HAP-1 (cell line): Measurements from ENCODE around the gene PRUNE2.

Experiments
- DNase-seq, 2 experiments: peaks; one replicate each; pipeline ENCODE4 v3.0.0-alpha.2; 2016 to 2020; ENCODE audit warnings: low spot score in 2 of 2
- H3K27me3 ChIP-seq: fragments of 250-450 bp; sonication (Bioruptor Pico); 2 replicates; pipeline ENCODE4 v1.5.1; 2020; ENCODE audit warnings: low read depth, mild to moderate bottlenecking, moderate library complexity
- H3K36me3 ChIP-seq: fragments of 250-450 bp; sonication (Bioruptor Pico); replicated peaks from 2 replicates; pipeline ENCODE4 v1.5.1; 2020; ENCODE audit warnings: mild to moderate bottlenecking
- H3K4me1 ChIP-seq: fragments of 250-450 bp; sonication (Bioruptor Pico); 2 replicates; pipeline ENCODE4 v1.5.1; 2020; ENCODE audit warnings: mild to moderate bottlenecking
- H3K4me3 ChIP-seq: fragments of 250-450 bp; sonication (Bioruptor Pico); 2 replicates; pipeline ENCODE4 v1.5.1; 2020; ENCODE audit warnings: mild to moderate bottlenecking, moderate library complexity
- H3K9me3 ChIP-seq: fragments of 250-450 bp; sonication (Bioruptor Pico); 2 replicates; pipeline ENCODE4 v1.5.1; 2020; ENCODE audit warnings: mild to moderate bottlenecking, moderate library complexity
- in situ Hi-C: fragments of 300-500 bp; cut with MboI; formaldehyde crosslinking; loops from 3 replicates; pipeline ENCODE4 v1.14.3; 2020; ENCODE audit warnings: low sequenced_read_pairs, inconsistent platforms, mixed read lengths

Gene PRUNE2

GRCh38 chr9:76820431-76820830 is 85.5 kb downstream of the PRUNE2 start:
- Histone ChIP-seq H3K4me1 (no peaks in the 10 kb centered on the region), H3K4me3 (no peak overlapping the region), H3K9me3 (no peaks in the 10 kb centered on the region), H3K36me3 (no peaks in the 10 kb centered on the region), H3K27me3 (peaks cover 5% of the 10 kb centered on the region)
- in situ Hi-C loops: loop anchor here (25.0 kb wide), 1 partner anchor 342 kb away; no protein-coding TSS in a partner anchor
- no peak for DNase-seq

GRCh38 chr9:76818271-76818670 is 87.6 kb downstream of the PRUNE2 start:
- H3K9me3 ChIP-seq: no peaks in the 10 kb centered on the region
- H3K36me3 ChIP-seq: no peaks in the 10 kb centered on the region
- peaks cover 13% of the 10 kb centered on the region for H3K27me3 ChIP-seq
- peak in 1 of 2 experiments; percentile 14 for DNase-seq
- no peaks in the 10 kb centered on the region for H3K4me1 ChIP-seq
- H3K4me3 ChIP-seq: no peak overlapping the region
- in situ Hi-C loops: loop anchor here (25.0 kb wide), 1 partner anchor 344 kb away; no protein-coding TSS in a partner anchor

- no peaks in the 10 kb centered on the region for H3K36me3 ChIP-seq
- no peaks in the 10 kb centered on the region for H3K4me1 ChIP-seq
- no peak for DNase-seq
- H3K9me3 ChIP-seq: no peaks in the 10 kb centered on the region
- no peak overlapping the region for H3K4me3 ChIP-seq
- H3K27me3 ChIP-seq: peaks cover 16% of the 10 kb centered on the region
- in situ Hi-C loops: loop anchor here (25.0 kb wide), 1 partner anchor 345 kb away; no protein-coding TSS in a partner anchor
These were observed 88.4 kb downstream of the PRUNE2 start for GRCh38 chr9:76817489-76817888.

GRCh38 chr9:76812591-76812990 is 93.3 kb downstream of the PRUNE2 start:
- in situ Hi-C loops: loop anchor here (25.0 kb wide), 1 partner anchor 350 kb away; no protein-coding TSS in a partner anchor

GRCh38 chr9:76810377-76810957 is 95.4 kb downstream of the PRUNE2 start:
- peak; percentile 48 to 60 for DNase-seq
- no peaks in the 10 kb centered on the region for H3K4me1 ChIP-seq
- no peaks in the 10 kb centered on the region for H3K9me3 ChIP-seq
- H3K27me3 ChIP-seq: peaks cover 16% of the 10 kb centered on the region
- in situ Hi-C loops: loop anchor here (25.0 kb wide), 1 partner anchor 352 kb away; no protein-coding TSS in a partner anchor
- no peaks in the 10 kb centered on the region for H3K36me3 ChIP-seq
- H3K4me3 ChIP-seq: no peak overlapping the region

More at GRCh38 chr9:76812591-76812990, 93.3 kb downstream of the PRUNE2 start:
- Histone ChIP-seq H3K4me3 (no peak overlapping the region), H3K27me3 (peaks cover 20% of the 10 kb centered on the region), H3K4me1 (no peaks in the 10 kb centered on the region), H3K9me3 (no peaks in the 10 kb centered on the region), H3K36me3 (no peaks in the 10 kb centered on the region)
- DNase-seq: no peak

GRCh38 chr9:76808636-76809035 is 97.3 kb downstream of the PRUNE2 start:
- no peak for DNase-seq
- in situ Hi-C loops: loop anchor here (25.0 kb wide), 1 partner anchor 354 kb away; no protein-coding TSS in a partner anchor
- no peak overlapping the region for H3K4me3 ChIP-seq

GRCh38 chr9:76803762-76804161 is 102.2 kb downstream of the PRUNE2 start:
- no peak for DNase-seq
- Histone ChIP-seq H3K4me1 (no peaks in the 10 kb centered on the region), H3K36me3 (no peaks in the 10 kb centered on the region), H3K27me3 (peaks cover 19% of the 10 kb centered on the region), H3K4me3 (no peak overlapping the region), H3K9me3 (no peaks in the 10 kb centered on the region)
- in situ Hi-C loops: loop anchor here (25.0 kb wide), 1 partner anchor 359 kb away; no protein-coding TSS in a partner anchor

More at GRCh38 chr9:76808636-76809035, 97.3 kb downstream of the PRUNE2 start:
- Histone ChIP-seq H3K27me3 (peaks cover 11% of the 10 kb centered on the region), H3K9me3 (no peaks in the 10 kb centered on the region), H3K36me3 (no peaks in the 10 kb centered on the region), H3K4me1 (no peaks in the 10 kb centered on the region)

- in situ Hi-C loops: loop anchor here (25.0 kb wide), 1 partner anchor 359 kb away; no protein-coding TSS in a partner anchor
- Histone ChIP-seq H3K4me3 (no peak overlapping the region), H3K4me1 (no peaks in the 10 kb centered on the region), H3K36me3 (no peaks in the 10 kb centered on the region), H3K27me3 (peaks cover 21% of the 10 kb centered on the region), H3K9me3 (no peaks in the 10 kb centered on the region)
- no peak for DNase-seq
These were observed 102.8 kb downstream of the PRUNE2 start for GRCh38 chr9:76803083-76803482.

- H3K27me3 ChIP-seq: peaks cover 30% of the 10 kb centered on the region
- H3K36me3 ChIP-seq: no peaks in the 10 kb centered on the region
- no peak overlapping the region for H3K4me3 ChIP-seq
- in situ Hi-C loops: loop anchor here (25.0 kb wide), 1 partner anchor 361 kb away; no protein-coding TSS in a partner anchor
- H3K4me1 ChIP-seq: no peaks in the 10 kb centered on the region
- H3K9me3 ChIP-seq: no peaks in the 10 kb centered on the region
- DNase-seq: no peak
These were observed 105.0 kb downstream of the PRUNE2 start for GRCh38 chr9:76800901-76801300.

- Histone ChIP-seq H3K4me3 (no peak overlapping the region), H3K9me3 (no peaks in the 10 kb centered on the region), H3K27me3 (peaks cover 36% of the 10 kb centered on the region), H3K4me1 (no peaks in the 10 kb centered on the region), H3K36me3 (no peaks in the 10 kb centered on the region)
- DNase-seq: no peak
- in situ Hi-C loops: no loop called here
These were observed 106.4 kb downstream of the PRUNE2 start for GRCh38 chr9:76799473-76799872.

- in situ Hi-C loops: no loop called here
- DNase-seq: no peak
- no peak overlapping the region for H3K4me3 ChIP-seq
- no peaks in the 10 kb centered on the region for H3K4me1 ChIP-seq
- peaks cover 36% of the 10 kb centered on the region for H3K27me3 ChIP-seq
- no peaks in the 10 kb centered on the region for H3K36me3 ChIP-seq
- H3K9me3 ChIP-seq: no peaks in the 10 kb centered on the region
These were observed 107.4 kb downstream of the PRUNE2 start for GRCh38 chr9:76798527-76798926.

GRCh38 chr9:76796296-76796695 is 109.6 kb downstream of the PRUNE2 start:
- H3K4me3 ChIP-seq: no peak overlapping the region
- H3K27me3 ChIP-seq: peaks cover 25% of the 10 kb centered on the region
- no peaks in the 10 kb centered on the region for H3K36me3 ChIP-seq
- in situ Hi-C loops: no loop called here
- H3K9me3 ChIP-seq: no peaks in the 10 kb centered on the region
- H3K4me1 ChIP-seq: no peaks in the 10 kb centered on the region
- DNase-seq: no peak

- Histone ChIP-seq H3K4me3 (no peak overlapping the region), H3K9me3 (no peaks in the 10 kb centered on the region), H3K4me1 (no peaks in the 10 kb centered on the region), H3K27me3 (peaks cover 17% of the 10 kb centered on the region; the same call in 1 of the 2 replicates), H3K36me3 (no peaks in the 10 kb centered on the region)
- in situ Hi-C loops: no loop called here
- DNase-seq: no peak
These were observed 112.0 kb downstream of the PRUNE2 start for GRCh38 chr9:76793784-76794431.

- in situ Hi-C loops: no loop called here
- Histone ChIP-seq H3K36me3 (no peaks in the 10 kb centered on the region), H3K27me3 (no peaks in the 10 kb centered on the region)
These were observed 116.1 kb downstream of the PRUNE2 start for GRCh38 chr9:76789840-76790239.

More at GRCh38 chr9:76789840-76790239, 116.1 kb downstream of the PRUNE2 start:
- Histone ChIP-seq H3K4me3 (no peak overlapping the region), H3K4me1 (no peaks in the 10 kb centered on the region), H3K9me3 (no peaks in the 10 kb centered on the region)
- no peak for DNase-seq
